H1 (cell line): ENCODE results near the gene C3orf80. TPM values are rescaled to one million over a fixed set of nuclear protein-coding genes. Genes with fewer than 3 reads are reported as not detected.
A peak's percentile ranks its signal among the peaks of the same experiment; 100 is the strongest.
"Not testable (repeated sequence)": the region's sequence is repeated elsewhere in the genome, so short reads cannot be mapped to it uniquely, and the experiment has no call there.

ENCODE experiments used
- CTCF ChIA-PET: fragments of 300-600 bp; sonication (Branson Sonifier 250); formaldehyde crosslinking; loops from one replicate; lab custom pipeline; 2021; ENCODE audit not compliant: partially characterized antibody; lab: Charles Lee
- POLR2A ChIA-PET: fragments of 300-600 bp; sonication (Branson Sonifier 250); formaldehyde crosslinking; loops from one replicate; lab custom pipeline; 2021; ENCODE audit warnings: inconsistent platforms; ENCODE audit not compliant: partially characterized antibody; lab: Charles Lee
- DNase-seq, 2 experiments: peaks; one replicate each; pipeline versions ENCODE4 v3.0.0 to v3.0.0-alpha.2; 2010 to 2022; ENCODE audit warnings: low spot score in 2 of 2, low read depth in 1 of 2, mixed read lengths in 1 of 2
- FAIRE-seq: peaks from 2 replicates; lab custom pipeline; 2011; peaks lifted over from hg19 to GRCh38; lab: Jason Lieb, UNC
- H2AFZ ChIP-seq: 2 replicates; pipeline ENCODE4 v1.8.1; 2012; ENCODE audit warnings: low read length, inconsistent platforms
- H2AK5ac ChIP-seq: 2 replicates; pipeline ENCODE4 v1.6.1; 2013; ENCODE audit warnings: low read depth, low read length
- H2BK120ac ChIP-seq: replicated peaks from 2 replicates; pipeline ENCODE3; 2013; ENCODE audit warnings: low read depth, low read length, inconsistent platforms
- H2BK12ac ChIP-seq: 2 replicates; pipeline ENCODE4 v1.6.1; 2013; ENCODE audit warnings: low read depth, low read length
- H2BK15ac ChIP-seq: 2 replicates; pipeline ENCODE4 v1.6.1; 2013; ENCODE audit warnings: low read length
- H2BK20ac ChIP-seq: 2 replicates; pipeline ENCODE4 v1.6.1; 2013; ENCODE audit warnings: low read length
- H2BK5ac ChIP-seq: 2 replicates; pipeline ENCODE4 v1.6.1; 2013; ENCODE audit warnings: low read depth, low read length
- H3K14ac ChIP-seq: 2 replicates; pipeline ENCODE4 v1.6.1; 2013; ENCODE audit warnings: inconsistent platforms; ENCODE audit not compliant: insufficient read length
- H3K18ac ChIP-seq: 2 replicates; pipeline ENCODE4 v1.6.1; 2013; ENCODE audit warnings: low read length; ENCODE audit errors: extremely low read depth
- H3K23ac ChIP-seq: 2 replicates; pipeline ENCODE4 v1.6.1; 2013; ENCODE audit warnings: inconsistent platforms; ENCODE audit not compliant: insufficient read length
- H3K23me2 ChIP-seq: 2 replicates; pipeline ENCODE4 v1.6.1; 2013; ENCODE audit warnings: low read depth, low read length
- H3K27ac ChIP-seq: 2 replicates; pipeline ENCODE4 v1.6.1; 2011; ENCODE audit warnings: low read depth, low read length, inconsistent platforms
- H3K27me3 ChIP-seq, 4 experiments: replicated peaks in 1 of 4; 1 replicate in 1 of 4; 2 replicates in 3 of 4; pipeline versions ENCODE4 v1.6.1 to v1.8.1; 2011 to 2013; ENCODE audit warnings: low read length in 3 of 4, mild to moderate bottlenecking in 3 of 4, inconsistent platforms in 2 of 4, mixed read lengths in 2 of 4, moderate library complexity in 1 of 4; ENCODE audit not compliant: control insufficient read depth in 3 of 4, insufficient read depth in 3 of 4; ENCODE audit errors: extremely low read depth in 1 of 4
- H3K36me3 ChIP-seq, 4 experiments: 2 replicates each; pipeline versions ENCODE4 v1.6.1 to v1.8.1; 2011 to 2013; ENCODE audit warnings: mild to moderate bottlenecking in 4 of 4, low read length in 3 of 4, moderate library complexity in 2 of 4, control low read depth in 1 of 4, inconsistent platforms in 1 of 4; ENCODE audit not compliant: insufficient read depth in 4 of 4, control insufficient read depth in 2 of 4
- H3K4ac ChIP-seq: replicated peaks from 2 replicates; pipeline ENCODE3; 2013; ENCODE audit warnings: low read length, low read depth, mixed read lengths, inconsistent platforms; ENCODE audit not compliant: insufficient read length
- H3K4me1 ChIP-seq, 4 experiments: replicated peaks in 1 of 4; 1 replicate in 1 of 4; 2 replicates in 3 of 4; pipeline versions ENCODE4 v1.6.1 to v1.8.1; 2011 to 2013; ENCODE audit warnings: low read length in 3 of 4, inconsistent platforms in 2 of 4, mixed read lengths in 1 of 4; ENCODE audit not compliant: insufficient read depth in 4 of 4, control insufficient read depth in 3 of 4
- H3K4me2 ChIP-seq, 2 experiments: 2 replicates each; pipeline versions ENCODE4 v1.6.1 to v1.8.1; 2011 to 2013; ENCODE audit warnings: low read depth in 2 of 2, low read length in 2 of 2, control low read depth in 1 of 2, inconsistent platforms in 1 of 2, mild to moderate bottlenecking in 1 of 2; ENCODE audit not compliant: insufficient read depth in 1 of 2
- H3K4me3 ChIP-seq, 4 experiments: fragments of 200-600, 300-600 bp in 1 of 4; sonication (generic), shearing (Covaris generic), sonication (Bioruptor Twin) in 1 of 4; 2 replicates each; pipeline versions ENCODE4 v1.5.1 to v1.8.1; 2011 to 2016; ENCODE audit warnings: low read length in 4 of 4, low read depth in 3 of 4, control low read depth in 2 of 4, inconsistent platforms in 2 of 4, mild to moderate bottlenecking in 2 of 4, mixed read lengths in 1 of 4, moderate library complexity in 1 of 4; ENCODE audit not compliant: insufficient read depth in 2 of 4; ENCODE audit errors: extremely low read depth in 1 of 4
- H3K56ac ChIP-seq: replicated peaks from 2 replicates; pipeline ENCODE3; 2013; ENCODE audit warnings: low read depth, mild to moderate bottlenecking, mixed read lengths, low read length, inconsistent platforms; ENCODE audit not compliant: insufficient read length
- H3K79me1 ChIP-seq: 2 replicates; pipeline ENCODE4 v1.6.1; 2013; ENCODE audit warnings: low read depth, low read length, control low read depth
- H3K79me2 ChIP-seq, 2 experiments: 2 replicates each; pipeline versions ENCODE4 v1.6.1 to v1.8.1; 2012 to 2013; ENCODE audit warnings: low read length in 2 of 2, mild to moderate bottlenecking in 2 of 2, inconsistent platforms in 1 of 2; ENCODE audit not compliant: insufficient read depth in 2 of 2, control insufficient read depth in 1 of 2
- H3K9ac ChIP-seq, 4 experiments: replicated peaks in 1 of 4; 1 replicate in 1 of 4; 2 replicates in 3 of 4; pipeline versions ENCODE4 v1.6.1 to v1.8.1; 2011 to 2013; ENCODE audit warnings: low read depth in 3 of 4, low read length in 3 of 4, control low read depth in 2 of 4, mild to moderate bottlenecking in 2 of 4, moderate library complexity in 2 of 4, inconsistent platforms in 1 of 4; ENCODE audit errors: extremely low read depth in 1 of 4
- H3K9me3 ChIP-seq, 2 experiments: 2 replicates each; pipeline versions ENCODE4 v1.6.1 to v1.8.1; 2012 to 2013; ENCODE audit warnings: mild to moderate bottlenecking in 2 of 2, moderate library complexity in 2 of 2, control low read depth in 1 of 2, inconsistent platforms in 1 of 2, low read depth in 1 of 2, low read length in 1 of 2, mixed read lengths in 1 of 2; ENCODE audit not compliant: insufficient read depth in 2 of 2
- H4K20me1 ChIP-seq, 2 experiments: replicated peaks in 1 of 2; 2 replicates each; pipeline versions ENCODE3 to v1.8.1; 2011 to 2013; ENCODE audit warnings: inconsistent platforms in 2 of 2, low read length in 2 of 2, mild to moderate bottlenecking in 1 of 2; ENCODE audit not compliant: insufficient read depth in 2 of 2, control insufficient read depth in 1 of 2
- H4K5ac ChIP-seq: 2 replicates; pipeline ENCODE4 v1.6.1; 2013; ENCODE audit warnings: low read length, low read depth, mixed read lengths, inconsistent platforms; ENCODE audit not compliant: insufficient read length
- H4K8ac ChIP-seq: 2 replicates; pipeline ENCODE4 v1.8.0; 2013; ENCODE audit warnings: mild to moderate bottlenecking, moderate library complexity, low read length, inconsistent platforms; ENCODE audit not compliant: insufficient read depth; ENCODE audit errors: extremely low read depth
- H4K91ac ChIP-seq: replicated peaks from 2 replicates; pipeline ENCODE3; 2013; ENCODE audit warnings: low read length, mixed read lengths, inconsistent platforms; ENCODE audit not compliant: insufficient read length
- E2F6 ChIP-seq: IDR thresholded peaks from 2 replicates; pipeline ENCODE4 v1.6.1; 2012; ENCODE audit warnings: inconsistent platforms
- WGBS, 2 experiments: shearing (Covaris generic) in 1 of 2; methylation state at CpG; one replicate each; pipeline versions ENCODE4 v1.1.6 to v1.1.7; 2013 to 2015; ENCODE audit warnings: low lambda C conversion rate in 2 of 2, mixed read lengths in 2 of 2, inconsistent platforms in 1 of 2, low coverage in 1 of 2, missing lambda C conversion rate in 1 of 2; ENCODE audit not compliant: insufficient replicate concordance in 2 of 2, insufficient coverage in 1 of 2, insufficient read length in 1 of 2; ENCODE audit errors: extremely low coverage in 1 of 2, missing lambda C conversion rate in 1 of 2; 5-methylcytosine and 5-hydroxymethylcytosine counted together
- polyA plus RNA-seq, 7 experiments: library from polyadenylated mRNA; depleted of rRNA in 3 of 7; stranded (reverse) in 5 of 7; unstranded in 2 of 7; fragments of >200 nt in 5 of 7; fragments of 200-250 nt in 2 of 7; gene quantifications; 1 replicate in 5 of 7; 2 replicates in 1 of 7; 4 replicates in 1 of 7; pipeline versions ENCODE4 v1.2.1 to v1.2.3, GENCODE V29; 2011 to 2013; ENCODE audit warnings: missing spikeins in 2 of 7, mixed read lengths in 2 of 7
- total RNA-seq: library from RNA; stranded (reverse); fragmentation: NEBNext Ultra II Directional; extraction: Animal tissue kit (Norgen Biotek cat#: 25700); gene quantifications from 2 replicates; pipeline ENCODE4 v1.2.1, GENCODE V29; 2021
- TF ChIP-seq, protein P1 (sequence below): IDR thresholded peaks from 2 replicates; pipeline ENCODE4 v1.6.1; 2012; ENCODE audit warnings: inconsistent platforms

The C3orf80 gene
- total and polyA plus RNA-seq, 2 of the 8 experiments (the other 6 are each of a cell fraction or from before 2014, with no cell fraction given) = 0.57 to 1.1 TPM

DNA sequence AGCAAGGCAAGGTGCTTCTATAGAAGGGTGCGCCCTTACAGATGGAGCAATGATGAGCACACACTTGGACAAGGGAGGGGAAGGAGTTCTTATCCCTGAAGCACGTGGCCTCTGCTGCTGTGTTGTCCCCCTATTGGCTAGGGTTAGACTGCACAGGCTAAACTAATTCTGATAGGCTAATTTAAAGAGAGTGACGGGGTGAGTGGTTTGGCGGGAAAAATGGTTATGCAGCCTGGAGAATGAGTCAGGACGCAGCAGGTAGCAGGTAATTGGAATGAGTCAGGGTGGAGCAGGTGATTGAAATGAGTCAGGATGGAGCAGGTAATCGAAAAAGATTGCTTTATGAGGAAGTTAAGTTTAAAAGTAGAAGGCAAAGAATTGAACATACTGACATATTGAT lies 15.5 kb downstream of the C3orf80 start:
- H3K4me3 ChIP-seq, H4K5ac ChIP-seq, H3K4me1 ChIP-seq, H2BK12ac ChIP-seq, H4K8ac ChIP-seq, H3K14ac ChIP-seq, H3K27me3 ChIP-seq, H2AK5ac ChIP-seq, H3K23ac ChIP-seq, H3K56ac ChIP-seq, POLR2A ChIA-PET, FAIRE-seq, H3K4me2 ChIP-seq, H3K9ac ChIP-seq, H2BK5ac ChIP-seq, H3K23me2 ChIP-seq, H2BK15ac ChIP-seq, H3K18ac ChIP-seq, H3K79me2 ChIP-seq, H3K9me3 ChIP-seq, H4K20me1 ChIP-seq, DNase-seq, H2BK20ac ChIP-seq, H3K79me1 ChIP-seq, H2BK120ac ChIP-seq, H3K4ac ChIP-seq, H2AFZ ChIP-seq, H3K27ac ChIP-seq, H4K91ac ChIP-seq, H3K36me3 ChIP-seq: not testable (repeated sequence)
- WGBS, 2 experiments = 85% methylated on average over 6 of the region's 6 CpGs; no CpG with 5 or more reads in 1 of the 2 experiments
- TF ChIP-seq, protein P1, sequence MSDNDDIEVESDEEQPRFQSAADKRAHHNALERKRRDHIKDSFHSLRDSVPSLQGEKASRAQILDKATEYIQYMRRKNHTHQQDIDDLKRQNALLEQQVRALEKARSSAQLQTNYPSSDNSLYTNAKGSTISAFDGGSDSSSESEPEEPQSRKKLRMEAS = peak; percentile 70
- peak; percentile 86 for TF ChIP-seq E2F6
- CTCF ChIA-PET = interaction anchor here (0.7 to 2.0 kb wide), 4 partner anchors 11 to 201 kb away, joined by 3 to 4 read pairs (median 4); no protein-coding TSS in a partner anchor
